Hematopoietic multipotent progenitor cell treated with erythropoietin and hydrocortisone succinate and interleukin-3 and kit ligand, for 8 days (in vitro differentiated cells): ENCODE results near the gene CKAP5.
"Not testable (repeated sequence)": the region's sequence is repeated elsewhere in the genome, so short reads cannot be mapped to it uniquely, and the experiment has no call there.

Experiments used
- DNase-seq: peaks from one replicate; pipeline ENCODE4 v3.0.0-alpha.2; 2015

Gene CKAP5

DNA sequence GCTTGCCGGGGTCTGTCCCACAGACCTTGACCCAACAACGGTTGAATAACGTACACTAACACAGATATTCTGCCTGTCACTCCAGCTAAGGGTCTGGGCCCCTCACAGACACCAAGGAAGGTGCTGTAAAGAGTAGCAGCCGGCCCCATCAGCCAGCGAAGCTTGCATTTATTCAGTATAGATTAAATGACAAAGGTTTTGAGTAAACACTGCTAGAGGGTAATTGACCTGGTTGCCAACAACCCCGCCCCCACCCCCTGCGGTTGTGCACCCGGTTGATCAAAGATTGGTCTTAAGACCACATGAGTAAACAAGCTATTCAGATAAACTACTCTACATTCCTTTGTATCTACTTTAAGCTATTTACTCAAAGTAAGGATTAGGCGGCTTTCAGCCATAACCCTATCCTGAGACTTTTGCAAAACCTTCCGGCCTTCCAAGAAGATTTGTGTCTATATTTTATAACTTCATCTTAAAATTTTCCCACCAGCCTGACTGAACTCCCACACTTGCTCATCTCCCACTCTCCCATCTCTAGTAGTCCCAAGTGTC is 4.8 kb upstream of the CKAP5 start:
- DNase-seq: no peak

DNA sequence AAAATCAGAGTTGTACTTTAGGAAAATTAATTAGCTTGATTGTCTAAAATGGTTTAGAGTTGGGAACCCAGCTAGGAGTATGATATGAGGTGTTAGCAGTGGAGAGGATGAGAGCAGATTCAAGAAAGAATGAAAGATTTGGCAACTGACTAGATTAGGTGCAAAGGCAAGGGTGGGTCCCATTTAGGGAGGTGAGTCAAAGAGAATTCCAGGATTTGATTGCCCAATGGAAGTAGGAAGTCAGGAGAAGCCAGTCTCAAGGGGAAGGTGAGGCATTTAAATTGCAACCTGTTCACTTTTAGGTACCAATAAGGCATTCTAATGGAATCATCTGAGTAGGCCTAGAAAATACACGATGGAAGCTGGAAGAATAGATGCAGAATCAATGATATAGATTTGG is 3.6 kb upstream of the CKAP5 start:
- DNase-seq: no peak

DNA sequence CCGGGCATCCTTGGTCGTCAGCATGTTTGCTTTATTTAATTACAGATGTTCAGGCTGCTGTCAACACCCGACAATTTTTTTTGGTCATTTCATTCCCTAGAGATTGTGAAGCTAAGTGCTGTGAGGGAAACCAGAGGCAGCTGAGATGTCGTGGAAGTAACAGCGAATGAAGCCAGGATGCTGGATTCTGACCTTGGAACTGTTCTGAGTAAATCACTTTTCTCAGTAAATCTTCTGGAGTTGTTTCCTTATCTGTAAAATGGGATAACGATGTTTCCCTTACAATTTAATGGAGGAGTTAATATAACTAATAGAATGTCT is 390 bp upstream of the CKAP5 start:
- DNase-seq: no peak

DNA sequence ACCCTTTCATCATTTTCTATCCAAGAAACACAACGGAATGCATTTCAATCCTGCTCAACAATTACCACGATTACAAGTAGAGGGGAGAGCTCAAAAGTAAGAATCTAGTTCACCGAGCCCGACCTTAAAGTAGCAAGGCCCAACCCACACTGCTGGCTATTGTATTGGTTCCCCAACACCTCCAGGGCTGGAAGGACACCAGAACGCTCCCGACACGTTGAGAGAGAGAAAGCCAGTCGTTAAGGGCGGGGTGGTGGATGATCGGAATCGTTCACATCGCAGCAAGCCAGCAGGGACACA is 690 bp downstream of the CKAP5 start:
- DNase-seq: no peak

DNA sequence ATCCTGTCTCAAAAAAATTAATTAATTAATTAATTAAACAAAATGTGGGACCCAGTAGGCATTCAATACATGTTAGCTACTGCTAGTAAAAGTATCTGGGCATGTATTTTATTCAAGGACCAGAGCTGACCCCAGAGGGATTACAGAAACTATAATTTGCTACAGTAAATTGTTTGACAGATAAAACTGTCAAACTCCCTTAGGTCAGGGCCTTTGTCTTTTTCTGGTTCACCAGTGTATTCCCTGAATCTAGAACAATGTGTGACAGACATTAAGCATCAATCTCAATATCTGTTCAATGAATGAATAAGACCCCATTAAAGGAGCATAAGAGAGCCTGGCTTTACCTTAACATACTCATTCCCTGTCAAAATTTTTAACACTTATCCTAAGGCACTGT is 6.0 kb downstream of the CKAP5 start:
- no peak for DNase-seq

DNA sequence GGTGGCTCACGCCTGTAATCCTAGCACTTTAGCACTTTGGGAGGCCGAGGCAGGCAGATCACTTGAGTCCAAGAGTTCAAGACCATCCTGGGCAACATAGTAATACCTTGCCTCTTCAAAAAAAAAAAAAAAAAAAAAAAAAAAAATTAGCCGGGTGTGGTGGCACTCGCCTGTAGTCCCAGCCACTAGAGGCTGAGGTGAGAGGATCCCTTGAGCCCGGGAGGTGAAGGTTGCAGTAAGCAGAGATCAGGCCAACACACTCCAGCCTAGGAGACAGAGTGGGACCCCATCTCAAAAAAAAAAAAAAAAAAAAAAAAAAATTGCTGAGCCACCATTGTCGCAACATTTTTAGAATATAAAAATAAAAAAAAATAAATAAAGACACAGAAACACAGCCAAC is 7.6 kb downstream of the CKAP5 start:
- no peak for DNase-seq

DNA sequence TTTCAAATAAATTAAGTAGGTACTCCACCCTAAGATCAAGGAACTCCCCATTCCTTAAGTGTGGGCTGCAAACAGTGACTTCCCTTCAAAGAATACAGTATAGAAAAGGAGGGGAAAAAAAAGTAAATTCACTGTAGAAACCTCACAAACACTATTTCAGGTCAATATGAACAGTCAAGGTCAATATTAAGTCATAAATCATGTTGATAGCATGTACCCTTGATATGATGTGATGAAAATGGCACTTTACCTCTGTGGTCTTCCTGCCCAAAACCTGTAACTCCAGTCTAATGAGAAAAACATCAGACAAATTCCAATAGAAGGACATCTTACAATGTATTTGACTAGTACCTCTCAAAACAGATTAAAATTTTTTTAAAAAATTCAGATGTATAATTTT is 8.2 kb downstream of the CKAP5 start:
- DNase-seq: no peak

DNA sequence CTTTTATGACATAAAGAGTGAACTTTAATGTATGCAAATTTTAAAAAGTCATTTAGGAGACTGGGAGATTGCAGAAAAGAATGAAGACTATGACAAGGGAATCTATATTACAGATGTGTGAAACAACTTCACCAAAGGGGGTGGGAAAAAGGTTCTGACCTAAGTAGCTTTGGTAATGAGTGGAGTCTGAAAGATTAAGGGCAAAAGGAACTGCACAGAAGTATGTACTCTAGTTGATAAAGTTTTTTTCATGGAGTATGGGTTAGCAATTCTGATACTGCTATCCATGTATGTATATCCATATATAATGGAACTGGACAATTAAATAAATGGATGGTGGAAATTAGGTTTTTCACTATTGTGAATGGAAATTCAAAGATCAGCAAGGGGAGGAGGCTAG is 9.2 kb downstream of the CKAP5 start:
- DNase-seq: peak; percentile 25

DNA sequence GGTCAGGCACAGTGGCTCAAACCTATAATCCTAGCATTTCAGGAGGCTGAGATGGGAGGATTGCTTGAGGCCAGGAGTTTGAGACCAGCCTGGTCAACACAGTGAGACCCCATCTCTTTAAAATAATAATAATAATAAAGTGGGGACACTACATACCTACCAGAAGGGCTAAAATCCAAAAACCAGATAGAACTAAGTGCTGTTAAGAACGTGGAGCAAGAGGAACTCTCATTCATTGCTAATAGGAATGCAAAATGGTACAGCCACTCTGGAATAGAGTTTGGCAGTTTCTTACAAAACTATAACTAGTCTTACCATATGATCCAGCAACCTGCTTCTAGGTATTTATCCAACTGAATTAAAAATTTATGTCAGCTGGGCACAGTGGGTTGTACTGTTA is 9.6 kb downstream of the CKAP5 start:
- DNase-seq: no peak

DNA sequence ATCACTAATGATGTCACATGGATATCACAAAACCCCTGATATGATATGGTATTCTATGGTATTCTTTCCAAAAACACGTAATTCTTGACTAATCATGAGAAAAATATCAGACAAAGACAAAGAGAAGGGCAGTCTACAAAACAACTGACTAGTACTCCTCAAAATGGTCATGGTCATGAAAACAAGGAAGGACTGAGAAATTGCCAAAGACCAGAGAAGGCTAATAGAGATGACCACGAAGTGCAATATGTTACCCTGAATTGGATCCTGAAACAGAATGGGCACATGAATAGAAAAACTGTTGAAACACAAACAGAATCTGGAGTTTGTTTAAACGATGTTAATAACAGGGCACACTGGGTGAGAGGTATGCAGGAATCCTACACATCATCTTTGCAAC is 10.2 kb downstream of the CKAP5 start:
- DNase-seq: no peak

DNA sequence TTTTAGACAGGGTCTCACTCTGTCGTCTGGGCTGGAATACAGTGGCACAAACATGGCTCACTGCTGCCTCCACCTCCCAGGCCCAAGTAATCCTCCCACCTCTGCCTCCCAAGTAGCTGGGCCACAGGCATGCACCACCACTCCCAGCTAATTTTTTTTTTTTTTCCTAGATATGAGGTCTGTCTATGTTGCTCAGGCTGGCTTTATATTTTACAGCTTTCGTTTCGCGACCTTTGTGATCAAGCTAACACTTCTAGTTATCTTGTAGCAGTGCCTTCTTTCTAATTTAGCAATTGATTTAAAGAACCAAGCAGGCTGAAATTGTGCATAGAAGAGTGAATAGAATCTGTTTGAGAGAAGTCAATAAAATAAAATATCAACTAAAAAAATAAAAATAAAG is 11.3 kb downstream of the CKAP5 start:
- DNase-seq: no peak

DNA sequence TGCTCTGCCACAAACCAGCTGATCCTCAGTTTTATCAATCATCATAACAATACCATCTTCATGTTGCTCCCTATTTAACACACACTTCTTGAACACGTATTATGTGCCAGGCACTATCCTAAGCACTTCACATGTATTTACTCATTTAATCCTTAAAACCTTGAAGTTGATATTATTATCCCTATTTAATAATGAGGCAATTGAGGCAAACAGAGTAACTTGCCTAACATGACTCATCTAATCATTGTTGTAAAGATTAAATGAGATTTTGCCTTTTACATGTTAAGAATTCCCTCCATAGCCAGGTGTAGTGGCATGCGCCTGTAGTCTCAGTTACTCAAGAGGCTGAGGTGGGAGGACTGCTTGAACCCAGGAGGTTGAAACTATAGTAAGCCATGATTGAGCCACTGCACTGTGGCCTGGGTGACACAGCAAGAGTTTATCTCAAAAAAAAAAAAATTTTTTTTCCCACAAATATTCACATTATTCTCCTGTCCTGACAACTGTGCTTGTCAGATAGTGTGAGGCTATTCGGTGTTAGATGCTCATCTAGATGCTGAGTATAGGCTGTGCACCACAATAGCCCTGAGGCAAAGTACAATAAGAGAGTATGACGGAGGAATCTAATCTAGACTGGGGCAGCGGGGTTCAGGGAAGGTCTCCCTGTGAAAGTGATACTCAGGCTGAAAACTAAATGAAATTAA is 13.4 kb downstream of the CKAP5 start:
- peak; percentile 88 for DNase-seq

DNA sequence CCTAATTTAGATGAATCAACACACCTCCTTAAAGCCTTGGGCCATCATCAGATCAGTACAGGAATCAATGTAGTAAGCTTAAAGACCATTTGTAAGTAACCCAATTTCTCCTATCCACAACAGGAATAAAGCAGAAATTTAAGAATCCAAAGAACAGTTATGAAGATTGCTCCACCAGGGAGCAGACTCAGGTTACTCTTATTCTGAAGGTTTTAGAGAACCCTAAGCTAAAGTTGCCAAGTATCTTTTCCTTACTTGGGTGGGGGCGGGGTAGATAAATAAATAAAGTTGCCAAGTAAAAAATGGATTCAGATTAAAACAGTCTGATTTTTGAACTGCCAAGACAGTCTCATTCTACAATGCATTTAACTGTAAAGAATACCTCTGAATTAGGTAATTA is 18.1 kb downstream of the CKAP5 start:
- DNase-seq: peak; percentile 16

DNA sequence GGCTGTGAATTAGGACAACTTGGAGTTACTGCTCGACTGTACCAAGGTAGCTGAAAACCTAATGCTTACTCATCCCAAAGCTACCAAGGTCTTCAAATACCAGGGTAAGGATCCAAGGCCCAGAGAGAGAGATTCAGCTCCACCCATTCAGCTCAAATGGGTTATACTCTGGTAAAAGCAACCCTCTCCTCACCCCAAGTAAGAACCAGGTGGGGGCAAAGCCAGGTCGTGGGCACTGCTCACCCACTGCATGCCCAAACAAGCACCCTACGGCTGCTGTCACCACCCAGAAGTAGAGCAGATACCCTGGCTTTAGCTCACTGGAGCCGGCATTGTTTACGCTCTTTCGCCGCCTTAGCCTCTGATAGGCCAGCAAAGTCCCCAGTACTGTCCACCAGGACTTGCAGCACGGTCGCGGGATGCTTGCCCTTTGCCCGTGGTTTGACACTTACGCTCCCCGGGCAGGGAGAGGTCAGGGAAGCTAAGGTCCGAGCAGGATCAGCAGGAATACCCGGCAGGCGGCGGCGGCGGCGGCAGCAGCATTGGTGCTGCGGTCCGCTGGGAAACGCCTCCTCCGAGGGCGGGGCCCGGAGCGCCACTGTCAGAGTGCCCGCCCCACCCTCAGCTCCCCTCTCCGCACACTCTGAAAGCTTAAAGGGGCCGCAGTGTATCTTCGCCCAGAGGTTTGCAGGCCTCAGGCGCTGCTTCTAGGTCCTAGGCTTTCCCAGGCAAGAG is 19.6 kb downstream of the CKAP5 start:
- peak; percentile 80 for DNase-seq

DNA sequence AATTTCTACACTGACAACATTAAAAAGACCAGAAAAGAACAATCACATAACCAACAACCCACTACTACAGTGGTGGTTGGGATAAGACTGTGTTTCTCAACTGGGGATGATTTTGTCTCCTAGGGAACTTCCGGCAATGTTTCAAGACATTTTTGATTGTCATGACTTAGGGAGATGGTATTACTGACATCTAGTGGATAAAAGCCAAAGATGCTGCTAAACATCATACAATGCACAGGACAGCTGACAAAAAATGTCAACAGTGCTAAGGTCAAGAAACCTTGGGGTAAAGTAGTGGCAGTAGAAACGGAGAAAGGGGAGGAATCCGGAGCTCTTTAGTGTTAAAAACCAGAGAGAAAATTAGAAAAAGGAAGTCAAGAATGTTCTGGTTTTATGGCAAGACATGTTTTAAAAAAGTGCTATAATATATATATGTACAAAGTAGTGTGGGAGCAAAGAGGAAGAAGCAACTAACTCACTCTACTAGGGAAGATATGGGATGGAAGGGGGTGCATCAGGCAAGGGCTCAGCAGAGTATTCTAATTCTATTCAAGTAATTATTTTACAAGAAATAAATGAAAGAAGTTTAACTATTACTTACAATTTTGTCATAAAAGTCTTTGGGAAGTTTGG is 37.2 kb downstream of the CKAP5 start:
- DNase-seq: peak; percentile 67

DNA sequence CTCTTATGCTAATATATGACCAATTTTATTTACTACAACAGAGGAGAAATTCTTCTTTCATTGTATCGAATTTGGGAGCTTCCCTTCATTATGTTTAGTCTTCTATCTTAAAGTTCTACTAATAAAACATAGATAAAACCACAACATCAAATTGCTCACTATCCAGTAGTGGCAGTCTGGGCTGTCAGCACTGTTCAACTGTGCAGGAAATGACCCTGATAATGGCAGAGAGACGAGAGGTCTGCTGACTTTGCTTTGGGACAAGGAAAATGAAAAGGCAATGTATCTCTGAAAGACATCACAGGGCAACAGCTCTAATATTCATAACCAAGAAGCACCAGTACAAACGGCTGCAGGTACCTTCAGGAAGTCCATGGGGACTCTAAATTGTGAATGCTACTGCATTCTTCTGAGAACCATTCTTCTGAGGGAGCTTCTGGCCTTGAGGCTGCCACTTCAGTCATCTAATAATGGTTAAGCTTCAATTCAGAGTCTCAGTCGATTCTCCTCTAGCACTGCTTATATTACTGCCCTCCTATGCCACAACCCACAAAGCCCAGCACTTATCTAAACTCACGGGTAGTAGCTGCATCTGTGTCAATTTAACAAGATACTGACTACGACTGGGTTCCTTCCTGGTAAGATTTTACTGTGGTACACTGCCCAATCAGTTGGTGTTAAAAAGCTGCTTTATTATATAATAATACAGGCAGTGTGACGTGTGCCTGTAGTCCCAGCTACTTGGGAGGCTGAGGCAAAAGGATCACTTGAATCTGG is 44.2 kb downstream of the CKAP5 start:
- peak; percentile 38 for DNase-seq

DNA sequence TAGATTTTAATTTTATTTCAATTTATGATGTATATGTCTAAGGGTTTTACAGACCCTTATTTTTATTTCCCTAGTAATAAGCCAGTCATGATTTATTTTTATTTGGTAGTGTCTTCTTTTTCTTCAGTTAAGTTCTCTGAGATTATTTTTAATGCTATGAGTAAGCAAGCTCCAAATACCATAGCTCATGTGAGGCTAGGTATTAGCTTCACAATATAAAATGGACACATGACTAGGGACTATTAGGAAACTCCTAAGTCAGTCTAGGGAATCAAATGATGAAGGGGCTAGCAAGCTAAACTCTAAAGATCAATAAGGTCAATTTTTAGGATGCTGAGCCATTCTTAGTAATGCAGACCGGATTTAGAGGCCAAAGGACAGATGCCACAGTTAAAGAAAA is 45.9 kb downstream of the CKAP5 start:
- DNase-seq: no peak

DNA sequence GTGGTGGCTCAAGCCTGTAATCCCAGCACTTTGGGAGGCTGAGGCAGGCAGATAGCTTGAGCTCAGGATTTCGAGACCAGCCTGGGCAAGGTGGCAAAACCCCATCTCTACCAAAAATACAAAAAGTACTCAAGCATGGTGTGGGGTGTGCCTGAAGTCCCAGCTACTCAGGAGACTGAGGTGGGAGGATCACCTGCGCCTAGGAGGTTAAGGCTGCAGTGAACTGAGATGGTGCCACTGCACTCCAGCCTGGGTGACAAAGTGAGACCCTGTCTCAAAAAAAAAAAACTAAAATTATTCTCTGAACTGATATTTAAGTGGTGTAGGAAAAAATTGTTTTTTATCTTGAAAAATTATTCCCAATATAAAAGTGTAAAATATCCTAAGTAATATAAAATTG is 46.4 kb downstream of the CKAP5 start:
- DNase-seq: not testable (repeated sequence)

DNA sequence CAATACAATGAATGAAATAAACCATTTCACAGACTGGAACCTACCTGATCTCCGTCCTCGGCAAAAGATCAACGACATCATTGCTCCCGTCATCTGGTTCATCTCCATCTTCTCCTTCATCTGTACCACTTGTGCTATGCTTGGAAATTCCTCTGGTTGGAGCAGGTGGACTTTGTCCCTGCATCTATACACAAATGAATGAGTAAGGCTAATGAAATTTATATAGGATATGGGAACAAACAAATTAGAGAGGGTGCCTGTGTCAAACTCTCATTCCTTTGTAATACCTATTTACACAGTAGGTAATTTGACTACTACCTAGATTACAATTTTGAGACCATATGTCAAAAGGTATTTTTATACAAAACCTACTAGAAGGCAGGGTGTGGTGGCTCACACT is 67.7 kb downstream of the CKAP5 start:
- no peak for DNase-seq

DNA sequence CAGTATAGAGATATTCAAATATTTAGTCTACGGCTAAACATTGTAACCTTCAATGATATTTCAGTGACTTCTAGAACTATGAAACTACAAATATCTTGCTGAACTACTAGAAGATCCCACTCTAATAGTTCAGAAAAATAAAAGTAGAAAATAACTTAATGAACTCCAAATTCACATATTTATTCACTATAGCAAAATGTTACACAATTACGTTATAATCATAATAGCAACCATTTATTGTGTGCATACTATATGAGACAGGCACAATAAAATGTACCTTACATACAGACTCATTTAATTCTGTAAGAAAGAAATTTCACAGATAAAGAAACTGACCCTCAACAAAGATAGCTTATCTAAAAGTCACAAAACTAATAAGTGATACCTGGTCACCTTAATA is 69.2 kb downstream of the CKAP5 start:
- DNase-seq: no peak

DNA sequence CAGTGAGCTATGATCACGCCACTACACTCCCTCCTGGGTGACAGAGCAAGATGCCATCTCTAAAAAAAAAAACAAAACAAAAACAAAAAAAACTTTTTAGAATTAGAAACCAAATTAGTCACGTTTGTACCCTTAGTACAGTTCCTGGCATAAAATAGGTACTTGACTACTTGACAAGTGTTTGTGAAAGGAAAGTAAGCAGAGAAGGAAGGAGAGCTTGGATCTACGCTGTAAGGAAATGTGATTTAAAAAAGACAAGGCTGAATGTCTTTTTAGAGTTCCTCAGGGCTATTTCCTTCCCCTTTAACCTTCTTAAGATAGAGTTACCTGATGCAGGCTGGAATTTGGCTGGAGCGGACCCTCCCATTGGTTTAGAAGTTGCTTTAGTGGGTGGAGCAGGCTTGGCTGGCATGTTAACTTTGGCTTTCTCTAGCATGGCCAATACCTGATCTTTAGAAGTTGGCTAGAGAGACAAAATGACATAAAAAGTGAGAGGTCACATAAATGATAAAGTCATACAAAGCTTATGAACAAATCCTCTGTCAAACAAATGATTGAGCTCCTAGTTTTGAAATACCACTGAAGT is 76.4 kb downstream of the CKAP5 start:
- no peak for DNase-seq

DNA sequence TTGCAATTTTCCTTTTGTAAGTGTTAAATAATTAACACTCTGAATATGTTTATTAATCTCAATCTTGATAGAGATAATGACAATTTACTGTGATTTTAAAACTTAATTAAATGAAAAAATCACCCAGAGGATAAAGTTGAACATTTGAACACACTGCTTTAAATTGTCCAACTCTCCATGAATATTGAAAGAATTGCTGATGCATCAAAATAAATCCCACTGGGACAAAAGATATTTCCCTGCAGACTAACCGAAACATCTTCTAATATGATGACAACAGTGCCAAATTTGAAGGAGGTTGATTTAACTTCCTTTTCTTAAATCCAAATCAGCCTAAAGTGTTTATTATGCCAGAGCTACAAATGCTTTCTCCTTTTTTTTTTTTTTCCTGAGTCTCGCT is 79.4 kb downstream of the CKAP5 start:
- DNase-seq: no peak

DNA sequence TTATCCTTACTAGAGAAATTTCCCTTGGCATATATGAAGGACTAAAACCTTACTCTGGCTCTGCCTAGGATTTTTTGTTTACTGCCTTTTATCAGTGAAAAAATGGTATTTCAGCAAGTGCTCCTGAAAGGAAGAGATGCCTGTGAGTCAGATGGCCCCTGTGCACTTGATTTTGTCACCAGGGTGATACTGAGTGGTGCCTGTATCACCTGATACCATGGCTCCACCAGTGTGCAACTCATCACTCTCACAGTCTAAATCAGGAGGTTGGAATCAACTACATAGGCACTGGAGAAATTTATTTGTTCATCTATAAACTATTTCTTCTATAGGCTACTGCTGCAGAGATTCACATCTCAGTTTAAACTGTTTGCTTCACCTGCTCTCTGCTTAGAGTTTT is 83.8 kb downstream of the CKAP5 start:
- DNase-seq: no peak
